Measurements from ENCODE around the gene PCDHB9.
"Not testable (repeated sequence)": the region's sequence is repeated elsewhere in the genome, so short reads cannot be mapped to it uniquely, and the experiment has no call there.

Gene PCDHB9

GRCh38 chr5:141186897-141187512 lies at the start of gene PCDHB9:
PCDHB9 (plus strand) TSS chr5:141187161; CDS start chr5:141187319, 158 bp downstream.
- peak; percentile 51 for TF ChIP-seq CTCF (IDR thresholded peaks at IDR 0.05; ENCODE audit: insufficient read depth, low read length, poor library complexity, severe bottlenecking)
- no peak for DNase-seq (ENCODE audit: extremely low read depth, insufficient read length)
- Histone ChIP-seq H3K36me3 (ENCODE audit: control insufficient read depth, insufficient read depth, low read length) (no peaks in the 10 kb centered on the region), H3K4me3 (replicated peaks; ENCODE audit: low read depth, low read length) (peak within 1 kb of the TSS; percentile 19; the same call in 1 of the 2 replicates), H3K27me3 (replicated peaks; ENCODE audit: control insufficient read depth, insufficient read depth, low read length) (no peaks in the 10 kb centered on the region)

GRCh38 chr5:141137346-141137745 lies 49.6 kb upstream of the PCDHB9 start:
- not testable (repeated sequence) for H3K36me3 ChIP-seq (ENCODE audit: control insufficient read depth, insufficient read depth, low read length); DNase-seq (ENCODE audit: extremely low read depth, insufficient read length); H3K27me3 ChIP-seq (replicated peaks; ENCODE audit: control insufficient read depth, insufficient read depth, low read length); H3K4me3 ChIP-seq (replicated peaks; ENCODE audit: low read depth, low read length)

GRCh38 chr5:141149812-141150211 lies 37.1 kb upstream of the PCDHB9 start, which contains the start of gene PCDHB6:
PCDHB6 (plus strand) TSS chr5:141150057; CDS start chr5:141150258, 201 bp downstream.
- DNase-seq (ENCODE audit: extremely low read depth, insufficient read length): no peak
- no peaks in the 10 kb centered on the region for H3K36me3 ChIP-seq (ENCODE audit: control insufficient read depth, insufficient read depth, low read length)
- no peaks in the 10 kb centered on the region for H3K27me3 ChIP-seq (replicated peaks; ENCODE audit: control insufficient read depth, insufficient read depth, low read length)
- TF ChIP-seq CTCF (IDR thresholded peaks at IDR 0.05; ENCODE audit: insufficient read depth, low read length, poor library complexity, severe bottlenecking): peak; percentile 26
- no peak within 1 kb of the TSS for H3K4me3 ChIP-seq (replicated peaks; ENCODE audit: low read depth, low read length)

- Histone ChIP-seq H3K4me3 (replicated peaks; ENCODE audit: low read depth, low read length) (no peak overlapping the region), H3K27me3 (replicated peaks; ENCODE audit: control insufficient read depth, insufficient read depth, low read length) (no peaks in the 10 kb centered on the region), H3K36me3 (ENCODE audit: control insufficient read depth, insufficient read depth, low read length) (no peaks in the 10 kb centered on the region)
- no peak for DNase-seq (ENCODE audit: extremely low read depth, insufficient read length)
- TF ChIP-seq CTCF (IDR thresholded peaks at IDR 0.05; ENCODE audit: insufficient read depth, low read length, poor library complexity, severe bottlenecking): no peak
These were observed 36.6 kb upstream of the PCDHB9 start for GRCh38 chr5:141150224-141150992.

GRCh38 chr5:141150993-141151325 lies 36.0 kb upstream of the PCDHB9 start:
- no peaks in the 10 kb centered on the region for H3K27me3 ChIP-seq (replicated peaks; ENCODE audit: control insufficient read depth, insufficient read depth, low read length)
- no peaks in the 10 kb centered on the region for H3K36me3 ChIP-seq (ENCODE audit: control insufficient read depth, insufficient read depth, low read length)
- DNase-seq (ENCODE audit: extremely low read depth, insufficient read length): no peak
- no peak for TF ChIP-seq CTCF (IDR thresholded peaks at IDR 0.05; ENCODE audit: insufficient read depth, low read length, poor library complexity, severe bottlenecking)
- no peak overlapping the region for H3K4me3 ChIP-seq (replicated peaks; ENCODE audit: low read depth, low read length)

- H3K27me3 ChIP-seq (replicated peaks; ENCODE audit: control insufficient read depth, insufficient read depth, low read length); DNase-seq (ENCODE audit: extremely low read depth, insufficient read length); H3K4me3 ChIP-seq (replicated peaks; ENCODE audit: low read depth, low read length); H3K36me3 ChIP-seq (ENCODE audit: control insufficient read depth, insufficient read depth, low read length): not testable (repeated sequence)
These were observed 35.3 kb upstream of the PCDHB9 start for GRCh38 chr5:141151632-141152031.

- not testable (repeated sequence) for H3K27me3 ChIP-seq (replicated peaks; ENCODE audit: control insufficient read depth, insufficient read depth, low read length); DNase-seq (ENCODE audit: extremely low read depth, insufficient read length); H3K4me3 ChIP-seq (replicated peaks; ENCODE audit: low read depth, low read length); H3K36me3 ChIP-seq (ENCODE audit: control insufficient read depth, insufficient read depth, low read length)
These were observed 34.9 kb upstream of the PCDHB9 start for GRCh38 chr5:141152096-141152495.
